H1 (cell line): ENCODE data around the gene UBE2V1. TPM values are rescaled to one million over a fixed set of nuclear protein-coding genes. Genes with fewer than 3 reads are reported as not detected.

Experiments used
- CTCF ChIA-PET: fragments of 300-600 bp; sonication (Branson Sonifier 250); formaldehyde crosslinking; loops from one replicate; lab custom pipeline; 2021; ENCODE audit not compliant: partially characterized antibody; lab: Charles Lee
- POLR2A ChIA-PET: fragments of 300-600 bp; sonication (Branson Sonifier 250); formaldehyde crosslinking; loops from one replicate; lab custom pipeline; 2021; ENCODE audit warnings: inconsistent platforms; ENCODE audit not compliant: partially characterized antibody; lab: Charles Lee
- DNase-seq, 2 experiments: peaks; one replicate each; pipeline versions ENCODE4 v3.0.0 to v3.0.0-alpha.2; 2010 to 2022; ENCODE audit warnings: low spot score in 2 of 2, low read depth in 1 of 2, mixed read lengths in 1 of 2
- FAIRE-seq: peaks from 2 replicates; lab custom pipeline; 2011; peaks lifted over from hg19 to GRCh38; lab: Jason Lieb, UNC
- H2AFZ ChIP-seq: 2 replicates; pipeline ENCODE4 v1.8.1; 2012; ENCODE audit warnings: low read length, inconsistent platforms
- H2AK5ac ChIP-seq: 2 replicates; pipeline ENCODE4 v1.6.1; 2013; ENCODE audit warnings: low read depth, low read length
- H2BK120ac ChIP-seq: replicated peaks from 2 replicates; pipeline ENCODE3; 2013; ENCODE audit warnings: low read depth, low read length, inconsistent platforms
- H2BK12ac ChIP-seq: 2 replicates; pipeline ENCODE4 v1.6.1; 2013; ENCODE audit warnings: low read depth, low read length
- H2BK15ac ChIP-seq: 2 replicates; pipeline ENCODE4 v1.6.1; 2013; ENCODE audit warnings: low read length
- H2BK20ac ChIP-seq: 2 replicates; pipeline ENCODE4 v1.6.1; 2013; ENCODE audit warnings: low read length
- H2BK5ac ChIP-seq: 2 replicates; pipeline ENCODE4 v1.6.1; 2013; ENCODE audit warnings: low read depth, low read length
- H3K14ac ChIP-seq: 2 replicates; pipeline ENCODE4 v1.6.1; 2013; ENCODE audit warnings: inconsistent platforms; ENCODE audit not compliant: insufficient read length
- H3K18ac ChIP-seq: 2 replicates; pipeline ENCODE4 v1.6.1; 2013; ENCODE audit warnings: low read length; ENCODE audit errors: extremely low read depth
- H3K23ac ChIP-seq: 2 replicates; pipeline ENCODE4 v1.6.1; 2013; ENCODE audit warnings: inconsistent platforms; ENCODE audit not compliant: insufficient read length
- H3K23me2 ChIP-seq: 2 replicates; pipeline ENCODE4 v1.6.1; 2013; ENCODE audit warnings: low read depth, low read length
- H3K27ac ChIP-seq: 2 replicates; pipeline ENCODE4 v1.6.1; 2011; ENCODE audit warnings: low read depth, low read length, inconsistent platforms
- H3K27me3 ChIP-seq, 4 experiments: replicated peaks in 1 of 4; 1 replicate in 1 of 4; 2 replicates in 3 of 4; pipeline versions ENCODE4 v1.6.1 to v1.8.1; 2011 to 2013; ENCODE audit warnings: low read length in 3 of 4, mild to moderate bottlenecking in 3 of 4, inconsistent platforms in 2 of 4, mixed read lengths in 2 of 4, moderate library complexity in 1 of 4; ENCODE audit not compliant: control insufficient read depth in 3 of 4, insufficient read depth in 3 of 4; ENCODE audit errors: extremely low read depth in 1 of 4
- H3K36me3 ChIP-seq, 4 experiments: 2 replicates each; pipeline versions ENCODE4 v1.6.1 to v1.8.1; 2011 to 2013; ENCODE audit warnings: mild to moderate bottlenecking in 4 of 4, low read length in 3 of 4, moderate library complexity in 2 of 4, control low read depth in 1 of 4, inconsistent platforms in 1 of 4; ENCODE audit not compliant: insufficient read depth in 4 of 4, control insufficient read depth in 2 of 4
- H3K4ac ChIP-seq: replicated peaks from 2 replicates; pipeline ENCODE3; 2013; ENCODE audit warnings: low read length, low read depth, mixed read lengths, inconsistent platforms; ENCODE audit not compliant: insufficient read length
- H3K4me1 ChIP-seq, 4 experiments: replicated peaks in 1 of 4; 1 replicate in 1 of 4; 2 replicates in 3 of 4; pipeline versions ENCODE4 v1.6.1 to v1.8.1; 2011 to 2013; ENCODE audit warnings: low read length in 3 of 4, inconsistent platforms in 2 of 4, mixed read lengths in 1 of 4; ENCODE audit not compliant: insufficient read depth in 4 of 4, control insufficient read depth in 3 of 4
- H3K4me2 ChIP-seq, 2 experiments: 2 replicates each; pipeline versions ENCODE4 v1.6.1 to v1.8.1; 2011 to 2013; ENCODE audit warnings: low read depth in 2 of 2, low read length in 2 of 2, control low read depth in 1 of 2, inconsistent platforms in 1 of 2, mild to moderate bottlenecking in 1 of 2; ENCODE audit not compliant: insufficient read depth in 1 of 2
- H3K4me3 ChIP-seq, 4 experiments: fragments of 200-600, 300-600 bp in 1 of 4; sonication (generic), shearing (Covaris generic), sonication (Bioruptor Twin) in 1 of 4; 2 replicates each; pipeline versions ENCODE4 v1.5.1 to v1.8.1; 2011 to 2016; ENCODE audit warnings: low read length in 4 of 4, low read depth in 3 of 4, control low read depth in 2 of 4, inconsistent platforms in 2 of 4, mild to moderate bottlenecking in 2 of 4, mixed read lengths in 1 of 4, moderate library complexity in 1 of 4; ENCODE audit not compliant: insufficient read depth in 2 of 4; ENCODE audit errors: extremely low read depth in 1 of 4
- H3K56ac ChIP-seq: replicated peaks from 2 replicates; pipeline ENCODE3; 2013; ENCODE audit warnings: low read depth, mild to moderate bottlenecking, mixed read lengths, low read length, inconsistent platforms; ENCODE audit not compliant: insufficient read length
- H3K79me1 ChIP-seq: 2 replicates; pipeline ENCODE4 v1.6.1; 2013; ENCODE audit warnings: low read depth, low read length, control low read depth
- H3K79me2 ChIP-seq, 2 experiments: 2 replicates each; pipeline versions ENCODE4 v1.6.1 to v1.8.1; 2012 to 2013; ENCODE audit warnings: low read length in 2 of 2, mild to moderate bottlenecking in 2 of 2, inconsistent platforms in 1 of 2; ENCODE audit not compliant: insufficient read depth in 2 of 2, control insufficient read depth in 1 of 2
- H3K9ac ChIP-seq, 4 experiments: replicated peaks in 1 of 4; 1 replicate in 1 of 4; 2 replicates in 3 of 4; pipeline versions ENCODE4 v1.6.1 to v1.8.1; 2011 to 2013; ENCODE audit warnings: low read depth in 3 of 4, low read length in 3 of 4, control low read depth in 2 of 4, mild to moderate bottlenecking in 2 of 4, moderate library complexity in 2 of 4, inconsistent platforms in 1 of 4; ENCODE audit errors: extremely low read depth in 1 of 4
- H3K9me3 ChIP-seq, 2 experiments: 2 replicates each; pipeline versions ENCODE4 v1.6.1 to v1.8.1; 2012 to 2013; ENCODE audit warnings: mild to moderate bottlenecking in 2 of 2, moderate library complexity in 2 of 2, control low read depth in 1 of 2, inconsistent platforms in 1 of 2, low read depth in 1 of 2, low read length in 1 of 2, mixed read lengths in 1 of 2; ENCODE audit not compliant: insufficient read depth in 2 of 2
- H4K20me1 ChIP-seq, 2 experiments: replicated peaks in 1 of 2; 2 replicates each; pipeline versions ENCODE3 to v1.8.1; 2011 to 2013; ENCODE audit warnings: inconsistent platforms in 2 of 2, low read length in 2 of 2, mild to moderate bottlenecking in 1 of 2; ENCODE audit not compliant: insufficient read depth in 2 of 2, control insufficient read depth in 1 of 2
- H4K5ac ChIP-seq: 2 replicates; pipeline ENCODE4 v1.6.1; 2013; ENCODE audit warnings: low read length, low read depth, mixed read lengths, inconsistent platforms; ENCODE audit not compliant: insufficient read length
- H4K8ac ChIP-seq: 2 replicates; pipeline ENCODE4 v1.8.0; 2013; ENCODE audit warnings: mild to moderate bottlenecking, moderate library complexity, low read length, inconsistent platforms; ENCODE audit not compliant: insufficient read depth; ENCODE audit errors: extremely low read depth
- H4K91ac ChIP-seq: replicated peaks from 2 replicates; pipeline ENCODE3; 2013; ENCODE audit warnings: low read length, mixed read lengths, inconsistent platforms; ENCODE audit not compliant: insufficient read length
- ASH2L ChIP-seq: fragments of 200-600, 300-600 bp; sonication (generic); IDR thresholded peaks from one replicate; pipeline ENCODE4 v1.7.1; 2017; ENCODE audit warnings: low read length
- CREB1 ChIP-seq: IDR thresholded peaks from 2 replicates; pipeline ENCODE4 v1.6.1; 2012; ENCODE audit warnings: inconsistent platforms
- EGR1 ChIP-seq: IDR thresholded peaks from 2 replicates; pipeline ENCODE4 v1.6.1; 2011; ENCODE audit warnings: low read depth, low read length, borderline replicate concordance
- NRF1 ChIP-seq: IDR thresholded peaks from 2 replicates; pipeline ENCODE4 v1.6.1; 2011; ENCODE audit warnings: mild to moderate bottlenecking, low read depth, low read length, improper control_type of control experiment
- POU5F1 ChIP-seq: IDR thresholded peaks from 2 replicates; pipeline ENCODE4 v1.6.1; 2011; ENCODE audit warnings: low read depth, mild to moderate bottlenecking, low read length, moderate library complexity
- SRF ChIP-seq: IDR thresholded peaks from 2 replicates; pipeline ENCODE4 v1.6.1; 2011; ENCODE audit warnings: mild to moderate bottlenecking, low read depth, low read length, moderate library complexity
- WGBS, 2 experiments: shearing (Covaris generic) in 1 of 2; methylation state at CpG; one replicate each; pipeline versions ENCODE4 v1.1.6 to v1.1.7; 2013 to 2015; ENCODE audit warnings: low lambda C conversion rate in 2 of 2, mixed read lengths in 2 of 2, inconsistent platforms in 1 of 2, low coverage in 1 of 2, missing lambda C conversion rate in 1 of 2; ENCODE audit not compliant: insufficient replicate concordance in 2 of 2, insufficient coverage in 1 of 2, insufficient read length in 1 of 2; ENCODE audit errors: extremely low coverage in 1 of 2, missing lambda C conversion rate in 1 of 2; 5-methylcytosine and 5-hydroxymethylcytosine counted together
- polyA plus RNA-seq, 7 experiments: library from polyadenylated mRNA; depleted of rRNA in 3 of 7; stranded (reverse) in 5 of 7; unstranded in 2 of 7; fragments of >200 nt in 5 of 7; fragments of 200-250 nt in 2 of 7; gene quantifications; 1 replicate in 5 of 7; 2 replicates in 1 of 7; 4 replicates in 1 of 7; pipeline versions ENCODE4 v1.2.1 to v1.2.3, GENCODE V29; 2011 to 2013; ENCODE audit warnings: missing spikeins in 2 of 7, mixed read lengths in 2 of 7
- total RNA-seq: library from RNA; stranded (reverse); fragmentation: NEBNext Ultra II Directional; extraction: Animal tissue kit (Norgen Biotek cat#: 25700); gene quantifications from 2 replicates; pipeline ENCODE4 v1.2.1, GENCODE V29; 2021
- TF ChIP-seq, protein P1 (sequence below): IDR thresholded peaks from 2 replicates; pipeline ENCODE4 v1.6.1; 2012; ENCODE audit warnings: inconsistent platforms
- TF ChIP-seq, protein P2 (sequence below): IDR thresholded peaks from 2 replicates; pipeline ENCODE4 v1.6.1; 2011; ENCODE audit warnings: low read length, improper control_type of control experiment
- TF ChIP-seq, protein P3 (sequence below): IDR thresholded peaks from 2 replicates; pipeline ENCODE4 v1.6.1; 2012; ENCODE audit warnings: inconsistent platforms

UBE2V1 gene
- total and polyA plus RNA-seq, 2 of the 8 experiments (the other 6 are each of a cell fraction or from before 2014, with no cell fraction given), result 141 to 184 TPM

DNA sequence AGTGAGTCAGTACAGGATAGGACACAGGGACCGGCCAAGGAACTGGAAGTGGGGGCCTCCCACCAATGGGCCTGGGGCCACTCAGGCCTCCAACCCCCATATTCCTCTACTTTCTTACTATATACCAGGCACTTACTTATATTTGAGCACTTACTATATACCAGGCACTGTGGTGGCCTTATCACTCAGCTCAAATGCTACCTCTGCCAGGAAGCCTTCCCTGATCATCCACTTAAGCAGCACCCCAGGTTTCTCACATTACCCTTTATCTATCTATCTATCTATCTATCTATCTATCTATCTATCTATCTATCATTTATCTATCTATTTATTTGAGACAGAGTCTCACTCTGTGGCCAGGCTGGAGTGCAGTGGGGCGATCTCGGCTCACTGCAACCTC is 12.3 kb upstream of the UBE2V1 start:
- peaks cover 3 to 10% of the 10 kb centered on the region in 2 experiments for H4K20me1 ChIP-seq

More for the DNA sequence above, 12.3 kb upstream of the UBE2V1 start:
- no peak overlapping the region for H2BK120ac ChIP-seq
- no peak overlapping the region for H2BK12ac ChIP-seq
- H4K8ac ChIP-seq, result no peak overlapping the region
- H2AK5ac ChIP-seq, result no peak overlapping the region
- H2BK20ac ChIP-seq, result no peak overlapping the region
- H3K79me2 ChIP-seq, result no peaks in the 10 kb centered on the region
- no peaks in the 10 kb centered on the region; the same call in 1 of the 2 replicates for H3K79me1 ChIP-seq
- H3K9me3 ChIP-seq, result no peaks in the 10 kb centered on the region
- no peak overlapping the region for H3K23ac ChIP-seq
- TF ChIP-seq CREB1, result no peak
- TF ChIP-seq, protein P1, sequence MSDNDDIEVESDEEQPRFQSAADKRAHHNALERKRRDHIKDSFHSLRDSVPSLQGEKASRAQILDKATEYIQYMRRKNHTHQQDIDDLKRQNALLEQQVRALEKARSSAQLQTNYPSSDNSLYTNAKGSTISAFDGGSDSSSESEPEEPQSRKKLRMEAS, result no peak
- no peak for TF ChIP-seq POU5F1
- TF ChIP-seq ASH2L, result no peak
- TF ChIP-seq, protein P2, sequence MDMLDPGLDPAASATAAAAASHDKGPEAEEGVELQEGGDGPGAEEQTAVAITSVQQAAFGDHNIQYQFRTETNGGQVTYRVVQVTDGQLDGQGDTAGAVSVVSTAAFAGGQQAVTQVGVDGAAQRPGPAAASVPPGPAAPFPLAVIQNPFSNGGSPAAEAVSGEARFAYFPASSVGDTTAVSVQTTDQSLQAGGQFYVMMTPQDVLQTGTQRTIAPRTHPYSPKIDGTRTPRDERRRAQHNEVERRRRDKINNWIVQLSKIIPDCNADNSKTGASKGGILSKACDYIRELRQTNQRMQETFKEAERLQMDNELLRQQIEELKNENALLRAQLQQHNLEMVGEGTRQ, result no peak
- no peak for TF ChIP-seq SRF
- TF ChIP-seq NRF1, result no peak
- TF ChIP-seq, protein P3, sequence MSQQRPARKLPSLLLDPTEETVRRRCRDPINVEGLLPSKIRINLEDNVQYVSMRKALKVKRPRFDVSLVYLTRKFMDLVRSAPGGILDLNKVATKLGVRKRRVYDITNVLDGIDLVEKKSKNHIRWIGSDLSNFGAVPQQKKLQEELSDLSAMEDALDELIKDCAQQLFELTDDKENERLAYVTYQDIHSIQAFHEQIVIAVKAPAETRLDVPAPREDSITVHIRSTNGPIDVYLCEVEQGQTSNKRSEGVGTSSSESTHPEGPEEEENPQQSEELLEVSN, result no peak
- no peak for TF ChIP-seq EGR1
- H3K4me3 ChIP-seq, result no peak overlapping the region
- H3K18ac ChIP-seq, result no peak overlapping the region
- no peak overlapping the region for H3K4ac ChIP-seq
- H2BK15ac ChIP-seq, result no peak overlapping the region
- H3K27me3 ChIP-seq, result no peaks in the 10 kb centered on the region
- no peak for FAIRE-seq
- peaks cover 0 to 2% (median 0%) of the 10 kb centered on the region in 4 experiments; a peak in 2 of 7 replicates for H3K4me1 ChIP-seq
- no peaks in the 10 kb centered on the region for H3K23me2 ChIP-seq
- peaks cover 6 to 35% (median 24%) of the 10 kb centered on the region in 4 experiments; a peak in 7 of 8 replicates for H3K36me3 ChIP-seq
- H2BK5ac ChIP-seq, result no peak overlapping the region
- H3K4me2 ChIP-seq, result no peak overlapping the region
- no peak overlapping the region for H3K56ac ChIP-seq
- DNase-seq, result no peak
- H4K5ac ChIP-seq, result no peak overlapping the region
- 94% methylated on average over 3 of the region's 3 CpGs; no CpG with 5 or more reads in 1 of the 2 experiments for WGBS, 2 experiments
- POLR2A ChIA-PET, result interaction anchor here (0.8 kb wide), 1 partner anchor 12 kb away, joined by 3 read pairs; the partner anchor contains the start of gene UBE2V1
- H2AFZ ChIP-seq, result no peak overlapping the region
- CTCF ChIA-PET, result interaction anchor here (6.1 to 13.0 kb wide), 4 partner anchors 7 to 44 kb away, joined by 61 to 208 read pairs (median 116); partner anchors contain the start of gene PEDS1
- H3K27ac ChIP-seq, result no peak overlapping the region
- no peak overlapping the region for H3K9ac ChIP-seq
- no peak overlapping the region for H3K14ac ChIP-seq
- H4K91ac ChIP-seq, result no peak overlapping the region
